Measurements from ENCODE around the gene SHH. TPM values are rescaled to one million over a fixed set of nuclear protein-coding genes. Genes with fewer than 3 reads are reported as not detected.
"Not testable (repeated sequence)": the region's sequence is repeated elsewhere in the genome, so short reads cannot be mapped to it uniquely, and the experiment has no call there.

Gene SHH
- total RNA-seq, 5 donors from 2014 or later (not counting 1 experiment from before 2014, with no cell fraction given), result 0.06 TPM; not detected in 4

DNA sequence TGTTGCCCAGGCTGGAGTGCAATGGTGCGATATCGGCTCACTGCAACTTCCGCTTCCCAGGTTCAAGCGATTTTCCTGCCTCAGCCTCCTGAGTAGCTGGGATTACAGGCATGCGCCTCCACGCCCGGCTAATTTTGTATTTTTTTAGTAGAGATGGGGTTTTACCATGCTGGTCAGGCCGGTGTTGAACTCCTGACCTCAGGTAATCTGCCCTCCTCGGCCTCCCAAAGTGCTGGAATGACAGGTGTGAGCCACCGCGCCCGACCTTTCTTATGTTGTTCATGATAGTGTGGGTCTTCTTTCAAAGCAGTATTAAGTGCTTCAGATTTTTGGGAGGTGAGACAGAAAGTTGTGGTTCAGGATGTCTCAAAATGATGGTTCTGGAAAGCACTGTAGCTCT, 26.0 kb upstream of the SHH start:
- CTCF ChIA-PET; H3K9me3 Mint-ChIP-seq; H3K9me3 ChIP-seq; H3K4me3 ChIP-seq (ENCODE audit: control insufficient read depth in 1 of 2, extremely low read depth in 1 of 2, low read length in 1 of 2); DNase-seq; H3K36me3 Mint-ChIP-seq; POLR2A ChIA-PET; H3K4me3 Mint-ChIP-seq; ATAC-seq (replicated peaks in 1 of 4); H3K4me1 ChIP-seq (ENCODE audit: control insufficient read depth in 1 of 2, extremely low read depth in 1 of 2, insufficient read depth in 2 of 2, low read length in 2 of 2); H3K4me1 Mint-ChIP-seq; H3K27ac Mint-ChIP-seq; H3K27ac ChIP-seq (ENCODE audit: low read length); H3K36me3 ChIP-seq (ENCODE audit: control insufficient read depth in 2 of 2, extremely low read depth in 1 of 2, insufficient read depth in 1 of 2, low read length in 1 of 2): not testable (repeated sequence)
- peaks cover 0 to 35% of the 10 kb centered on the region in 2 experiments for H3K27me3 ChIP-seq (replicated peaks in 1 of 2; ENCODE audit: control insufficient read depth in 2 of 2, extremely low read depth in 1 of 2, insufficient read depth in 2 of 2, low read length in 1 of 2)
- peaks cover 10 to 13% of the 10 kb centered on the region in 2 donors for H3K27me3 Mint-ChIP-seq
- 93% methylated on average over 9 of the region's 12 CpGs for WGBS (ENCODE audit: insufficient coverage)

DNA sequence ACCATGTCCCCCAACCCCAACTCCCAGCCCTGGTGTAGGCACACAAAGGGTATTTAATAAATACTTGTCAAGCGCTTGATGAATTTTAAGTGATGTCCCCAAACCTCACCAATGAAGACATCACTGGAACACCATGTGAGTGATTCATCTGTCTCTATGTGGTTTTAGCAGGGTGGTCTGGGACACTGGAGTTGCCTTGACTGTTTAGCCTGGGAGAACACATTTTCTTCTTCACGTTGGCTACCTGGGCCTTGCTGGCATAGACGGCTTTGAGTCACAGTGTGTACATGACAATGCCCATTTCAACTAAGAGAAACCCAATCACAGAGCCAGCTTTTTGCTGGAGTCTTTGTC, 24.8 kb upstream of the SHH start:
- ChIA-PET CTCF (no interaction called here), POLR2A (no interaction called here)
- H3K9me3 ChIP-seq, result no peaks in the 10 kb centered on the region
- H3K4me3 ChIP-seq (ENCODE audit: control insufficient read depth in 1 of 2, extremely low read depth in 1 of 2, low read length in 1 of 2), result no peak overlapping the region
- H3K4me1 ChIP-seq (ENCODE audit: control insufficient read depth in 1 of 2, extremely low read depth in 1 of 2, insufficient read depth in 2 of 2, low read length in 2 of 2), result no peaks in the 10 kb centered on the region
- H3K4me1 Mint-ChIP-seq, result no peaks in the 10 kb centered on the region
- no peak overlapping the region for H3K27ac Mint-ChIP-seq
- ATAC-seq (replicated peaks in 1 of 4), result no peak
- 60% methylated on average over 2 of the region's 3 CpGs for WGBS (ENCODE audit: insufficient coverage)
- H3K36me3 Mint-ChIP-seq, result no peaks in the 10 kb centered on the region
- no peaks in the 10 kb centered on the region for H3K9me3 Mint-ChIP-seq
- peaks cover 0 to 33% of the 10 kb centered on the region in 2 experiments for H3K27me3 ChIP-seq (replicated peaks in 1 of 2; ENCODE audit: control insufficient read depth in 2 of 2, extremely low read depth in 1 of 2, insufficient read depth in 2 of 2, low read length in 1 of 2)
- H3K27ac ChIP-seq (ENCODE audit: low read length), result no peak overlapping the region
- H3K27me3 Mint-ChIP-seq, result peaks cover 9 to 10% of the 10 kb centered on the region in 2 donors
- no peaks in the 10 kb centered on the region for H3K36me3 ChIP-seq (ENCODE audit: control insufficient read depth in 2 of 2, extremely low read depth in 1 of 2, insufficient read depth in 1 of 2, low read length in 1 of 2)
- DNase-seq, result no peak
- H3K4me3 Mint-ChIP-seq, result no peak overlapping the region

DNA sequence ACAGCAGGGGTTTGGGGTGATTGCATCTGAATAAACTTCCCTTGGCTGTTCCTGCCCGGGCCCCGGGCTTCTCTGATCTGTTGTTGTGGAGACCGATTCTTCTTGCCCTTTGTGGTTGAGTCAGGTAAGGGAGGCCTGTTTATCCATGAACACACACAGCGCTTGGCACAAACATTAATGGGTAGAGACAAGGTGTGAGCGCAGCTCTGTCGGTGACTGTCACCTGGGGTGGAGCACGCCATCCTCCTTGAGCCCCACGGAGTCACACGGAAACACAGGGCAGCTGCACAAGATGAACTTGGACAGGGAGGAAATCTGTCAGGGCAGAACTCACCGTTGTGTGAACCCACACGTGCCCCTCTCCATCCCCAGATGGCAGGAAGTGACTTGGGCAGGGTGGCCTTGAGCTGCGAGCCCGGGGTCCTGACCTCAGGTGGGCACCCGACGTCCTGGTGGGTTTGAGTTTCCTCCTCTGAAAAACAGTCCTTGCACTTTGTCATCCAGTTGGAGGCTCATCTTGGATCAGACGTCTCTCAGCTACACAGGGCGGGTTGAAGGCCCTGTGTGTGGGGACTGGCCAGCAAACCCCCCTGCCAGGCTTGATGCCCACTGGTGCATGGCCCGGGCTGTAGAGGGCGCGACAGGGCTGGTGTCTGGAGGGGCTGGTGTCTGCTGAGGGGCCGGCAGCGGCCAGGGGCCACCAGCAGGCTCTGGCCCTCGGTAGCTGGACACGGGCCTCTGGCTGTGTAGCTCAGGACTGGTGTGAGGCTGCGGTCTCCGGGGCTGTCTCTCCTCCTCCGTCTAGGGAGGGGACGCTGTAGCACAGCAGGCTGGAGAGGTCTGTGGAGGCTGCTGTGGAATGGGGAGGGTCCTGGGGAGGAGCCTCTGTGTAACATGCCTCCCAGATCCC, 24.2 kb upstream of the SHH start:
- Mint-ChIP-seq H3K9me3 (no peaks in the 10 kb centered on the region), H3K36me3 (no peaks in the 10 kb centered on the region), H3K27ac (no peak overlapping the region), H3K4me3 (no peak overlapping the region), H3K27me3 (peaks cover 8 to 10% of the 10 kb centered on the region in 2 donors), H3K4me1 (no peaks in the 10 kb centered on the region)
- Histone ChIP-seq H3K36me3 (ENCODE audit: control insufficient read depth in 2 of 2, extremely low read depth in 1 of 2, insufficient read depth in 1 of 2, low read length in 1 of 2) (no peaks in the 10 kb centered on the region), H3K4me3 (ENCODE audit: control insufficient read depth in 1 of 2, extremely low read depth in 1 of 2, low read length in 1 of 2) (no peak overlapping the region), H3K27ac (ENCODE audit: low read length) (no peak overlapping the region), H3K27me3 (replicated peaks in 1 of 2; ENCODE audit: control insufficient read depth in 2 of 2, extremely low read depth in 1 of 2, insufficient read depth in 2 of 2, low read length in 1 of 2) (peaks cover 0 to 33% of the 10 kb centered on the region in 2 experiments), H3K4me1 (ENCODE audit: control insufficient read depth in 1 of 2, extremely low read depth in 1 of 2, insufficient read depth in 2 of 2, low read length in 2 of 2) (no peaks in the 10 kb centered on the region), H3K9me3 (no peaks in the 10 kb centered on the region)
- ChIA-PET POLR2A (no interaction called here), CTCF (no interaction called here)
- DNase-seq, result no peak
- 66% methylated on average over 22 of the region's 28 CpGs for WGBS (ENCODE audit: insufficient coverage)
- no peak for ATAC-seq (replicated peaks in 1 of 4)

DNA sequence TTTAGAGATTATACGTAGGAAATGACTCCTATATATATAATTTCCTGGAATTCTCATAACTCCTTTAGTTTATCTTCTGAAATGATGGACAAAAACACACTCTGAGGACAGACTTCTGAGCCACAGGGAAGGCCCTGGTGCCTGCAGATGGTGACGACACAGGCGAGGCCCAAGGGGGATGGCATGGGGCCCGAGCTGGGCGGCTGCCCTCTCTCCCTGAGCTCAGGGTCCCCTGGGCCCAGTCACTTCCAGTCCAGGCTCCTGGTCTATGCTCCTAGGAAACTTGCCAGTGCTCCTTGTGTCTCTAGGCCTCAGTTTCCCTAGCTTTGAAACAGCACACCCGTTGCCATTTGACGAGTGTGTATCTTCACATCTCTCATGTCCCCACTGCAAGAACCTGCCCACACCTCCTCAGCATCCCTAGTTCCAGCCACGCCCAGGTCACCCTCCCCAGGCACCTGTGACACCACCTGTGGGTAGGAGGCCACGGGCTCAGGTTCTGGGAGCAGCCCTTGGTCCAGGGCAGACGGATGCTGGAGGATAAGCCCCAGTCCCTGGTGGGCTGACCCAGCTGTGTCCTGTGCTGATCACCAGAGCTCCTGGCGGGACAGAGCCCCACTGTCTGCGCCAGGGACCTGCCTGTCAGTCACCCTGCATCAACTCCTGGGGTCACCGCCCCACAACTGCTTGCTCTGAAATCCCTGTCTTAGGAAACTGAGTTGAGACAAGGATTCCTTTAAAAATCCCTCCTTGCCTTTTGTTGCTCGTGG, 23.4 kb upstream of the SHH start:
- ATAC-seq (replicated peaks in 1 of 4) (no peak), DNase-seq (no peak)
- ChIA-PET POLR2A (no interaction called here), CTCF (no interaction called here)
- H3K27ac ChIP-seq (ENCODE audit: low read length), result no peak overlapping the region
- H3K36me3 ChIP-seq (ENCODE audit: control insufficient read depth in 2 of 2, extremely low read depth in 1 of 2, insufficient read depth in 1 of 2, low read length in 1 of 2), result no peaks in the 10 kb centered on the region
- peaks cover 6% of the 10 kb centered on the region in 2 donors for H3K27me3 Mint-ChIP-seq
- no peak overlapping the region for H3K27ac Mint-ChIP-seq
- H3K4me3 ChIP-seq (ENCODE audit: control insufficient read depth in 1 of 2, extremely low read depth in 1 of 2, low read length in 1 of 2), result no peak overlapping the region
- WGBS (ENCODE audit: insufficient coverage), result 71% methylated on average over 13 of the region's 14 CpGs
- no peaks in the 10 kb centered on the region for H3K36me3 Mint-ChIP-seq
- peaks cover 0 to 32% of the 10 kb centered on the region in 2 experiments for H3K27me3 ChIP-seq (replicated peaks in 1 of 2; ENCODE audit: control insufficient read depth in 2 of 2, extremely low read depth in 1 of 2, insufficient read depth in 2 of 2, low read length in 1 of 2)
- H3K4me3 Mint-ChIP-seq, result no peak overlapping the region
- H3K9me3 ChIP-seq, result no peaks in the 10 kb centered on the region
- no peaks in the 10 kb centered on the region for H3K9me3 Mint-ChIP-seq
- no peaks in the 10 kb centered on the region for H3K4me1 ChIP-seq (ENCODE audit: control insufficient read depth in 1 of 2, extremely low read depth in 1 of 2, insufficient read depth in 2 of 2, low read length in 2 of 2)
- no peaks in the 10 kb centered on the region for H3K4me1 Mint-ChIP-seq

DNA sequence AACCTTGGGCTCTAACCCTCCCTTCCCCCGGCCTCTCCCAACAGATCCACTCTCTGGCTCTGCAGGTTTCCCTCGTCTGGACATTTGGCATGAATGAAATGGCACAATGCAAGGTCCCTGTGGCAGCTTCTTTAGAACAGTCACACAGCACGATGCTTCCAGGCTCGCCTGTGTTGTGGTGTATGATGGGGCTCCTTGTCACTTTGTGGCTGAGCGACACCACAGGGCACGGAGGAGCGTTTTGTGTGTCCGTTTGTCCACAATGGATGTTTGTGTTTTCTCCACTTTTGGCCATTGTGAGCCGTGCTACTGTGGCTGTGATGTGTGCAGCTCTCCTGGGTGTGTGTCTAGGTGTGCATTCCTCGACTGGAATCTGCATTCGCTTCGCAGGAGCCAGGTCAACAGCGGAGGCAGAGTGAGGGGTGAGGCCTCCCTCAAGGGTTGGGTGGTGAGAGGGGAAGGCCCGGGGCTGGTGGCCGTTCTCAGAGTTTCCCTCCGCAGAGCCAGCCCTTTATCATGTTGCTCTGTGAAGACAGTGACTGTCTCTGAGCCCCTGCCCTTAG, 22.3 kb upstream of the SHH start:
- Mint-ChIP-seq H3K36me3 (no peaks in the 10 kb centered on the region), H3K4me3 (no peak overlapping the region), H3K9me3 (no peaks in the 10 kb centered on the region), H3K27ac (no peak overlapping the region), H3K27me3 (peaks cover 6% of the 10 kb centered on the region in 2 donors), H3K4me1 (no peaks in the 10 kb centered on the region)
- ChIA-PET CTCF (no interaction called here), POLR2A (interaction anchor here in 1 of 2 donors (0.6 kb wide), 1 partner anchor 156 kb away, joined by 3 read pairs; no protein-coding TSS in a partner anchor)
- DNase-seq (no peak), ATAC-seq (replicated peaks in 1 of 4) (no peak)
- WGBS (ENCODE audit: insufficient coverage), result 71% methylated on average over 14 of the region's 16 CpGs
- Histone ChIP-seq H3K4me1 (ENCODE audit: control insufficient read depth in 1 of 2, extremely low read depth in 1 of 2, insufficient read depth in 2 of 2, low read length in 2 of 2) (no peaks in the 10 kb centered on the region), H3K4me3 (ENCODE audit: control insufficient read depth in 1 of 2, extremely low read depth in 1 of 2, low read length in 1 of 2) (no peak overlapping the region), H3K9me3 (no peaks in the 10 kb centered on the region), H3K27me3 (replicated peaks in 1 of 2; ENCODE audit: control insufficient read depth in 2 of 2, extremely low read depth in 1 of 2, insufficient read depth in 2 of 2, low read length in 1 of 2) (peaks cover 0 to 37% of the 10 kb centered on the region in 2 experiments), H3K36me3 (ENCODE audit: control insufficient read depth in 2 of 2, extremely low read depth in 1 of 2, insufficient read depth in 1 of 2, low read length in 1 of 2) (no peaks in the 10 kb centered on the region), H3K27ac (ENCODE audit: low read length) (no peak overlapping the region)

DNA sequence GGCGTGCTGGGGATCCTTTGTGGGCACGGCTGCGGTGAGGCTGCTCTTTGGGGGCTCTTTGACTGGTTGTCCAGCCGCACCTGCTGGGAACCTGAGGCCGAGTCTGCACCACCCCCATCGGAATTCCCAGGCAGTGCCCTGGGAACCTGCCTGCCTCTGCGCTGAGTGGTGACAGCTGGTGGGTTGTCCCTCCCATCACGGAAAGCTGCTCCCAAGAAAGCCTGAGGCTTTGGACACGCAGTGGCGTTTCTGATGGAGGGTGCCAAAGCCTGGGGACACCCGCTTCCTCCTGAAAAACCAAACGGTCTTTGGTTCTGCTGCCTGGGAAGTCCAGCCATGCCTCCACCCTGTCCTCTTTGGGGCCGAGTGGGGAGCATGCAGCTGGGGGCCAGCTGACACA, 21.4 kb upstream of the SHH start:
- Mint-ChIP-seq H3K27me3 (peaks cover 0 to 7% of the 10 kb centered on the region in 2 donors), H3K36me3 (no peaks in the 10 kb centered on the region), H3K4me1 (no peaks in the 10 kb centered on the region), H3K9me3 (no peaks in the 10 kb centered on the region), H3K4me3 (no peak overlapping the region), H3K27ac (no peak overlapping the region)
- ATAC-seq (replicated peaks in 1 of 4) (no peak), DNase-seq (no peak)
- Histone ChIP-seq H3K4me1 (ENCODE audit: control insufficient read depth in 1 of 2, extremely low read depth in 1 of 2, insufficient read depth in 2 of 2, low read length in 2 of 2) (no peaks in the 10 kb centered on the region), H3K36me3 (ENCODE audit: control insufficient read depth in 2 of 2, extremely low read depth in 1 of 2, insufficient read depth in 1 of 2, low read length in 1 of 2) (no peaks in the 10 kb centered on the region), H3K4me3 (ENCODE audit: control insufficient read depth in 1 of 2, extremely low read depth in 1 of 2, low read length in 1 of 2) (no peak overlapping the region), H3K27me3 (replicated peaks in 1 of 2; ENCODE audit: control insufficient read depth in 2 of 2, extremely low read depth in 1 of 2, insufficient read depth in 2 of 2, low read length in 1 of 2) (peaks cover 0 to 37% of the 10 kb centered on the region in 2 experiments), H3K27ac (ENCODE audit: low read length) (no peak overlapping the region), H3K9me3 (no peaks in the 10 kb centered on the region)
- ChIA-PET CTCF (interaction anchor here in 1 of 2 donors (0.6 kb wide), 1 partner anchor 22 kb away, joined by 3 read pairs; the partner anchor contains the start of gene SHH), POLR2A (interaction anchor here in 1 of 2 donors (0.6 kb wide), 1 partner anchor 155 kb away, joined by 3 read pairs; no protein-coding TSS in a partner anchor)
- 69% methylated on average over 13 of the region's 13 CpGs for WGBS (ENCODE audit: insufficient coverage)

All from T-cell (primary cell).